ENCODE measurements around the gene SPAM1.

Gene SPAM1, protein sequence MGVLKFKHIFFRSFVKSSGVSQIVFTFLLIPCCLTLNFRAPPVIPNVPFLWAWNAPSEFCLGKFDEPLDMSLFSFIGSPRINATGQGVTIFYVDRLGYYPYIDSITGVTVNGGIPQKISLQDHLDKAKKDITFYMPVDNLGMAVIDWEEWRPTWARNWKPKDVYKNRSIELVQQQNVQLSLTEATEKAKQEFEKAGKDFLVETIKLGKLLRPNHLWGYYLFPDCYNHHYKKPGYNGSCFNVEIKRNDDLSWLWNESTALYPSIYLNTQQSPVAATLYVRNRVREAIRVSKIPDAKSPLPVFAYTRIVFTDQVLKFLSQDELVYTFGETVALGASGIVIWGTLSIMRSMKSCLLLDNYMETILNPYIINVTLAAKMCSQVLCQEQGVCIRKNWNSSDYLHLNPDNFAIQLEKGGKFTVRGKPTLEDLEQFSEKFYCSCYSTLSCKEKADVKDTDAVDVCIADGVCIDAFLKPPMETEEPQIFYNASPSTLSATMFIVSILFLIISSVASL

DNA sequence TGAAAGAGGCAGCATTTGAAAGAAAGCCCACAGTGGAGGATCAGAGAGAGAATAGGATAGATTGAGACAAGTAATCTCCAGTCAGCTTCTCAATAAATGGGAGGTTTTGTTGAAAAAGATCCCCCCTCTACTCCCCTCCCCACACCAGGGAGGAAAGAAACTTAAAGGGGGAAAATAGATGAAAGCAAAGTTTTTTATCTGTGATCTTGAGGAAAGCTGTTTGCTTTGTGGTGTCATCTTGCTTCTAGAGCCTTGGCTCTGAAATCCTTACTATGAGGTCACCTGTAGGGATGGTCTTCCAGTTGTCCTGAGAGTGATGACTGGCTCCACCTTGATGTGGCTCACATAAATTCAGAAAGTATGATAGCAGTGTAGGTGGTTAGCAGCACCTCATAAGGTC is at the start of gene SPAM1:
SPAM1 (plus strand) TSS at position 301 of the 400 bp plus-strand sequence. CDS start 28,330 bp downstream, outside the sequence.
- TF ChIP-seq, protein P1, sequence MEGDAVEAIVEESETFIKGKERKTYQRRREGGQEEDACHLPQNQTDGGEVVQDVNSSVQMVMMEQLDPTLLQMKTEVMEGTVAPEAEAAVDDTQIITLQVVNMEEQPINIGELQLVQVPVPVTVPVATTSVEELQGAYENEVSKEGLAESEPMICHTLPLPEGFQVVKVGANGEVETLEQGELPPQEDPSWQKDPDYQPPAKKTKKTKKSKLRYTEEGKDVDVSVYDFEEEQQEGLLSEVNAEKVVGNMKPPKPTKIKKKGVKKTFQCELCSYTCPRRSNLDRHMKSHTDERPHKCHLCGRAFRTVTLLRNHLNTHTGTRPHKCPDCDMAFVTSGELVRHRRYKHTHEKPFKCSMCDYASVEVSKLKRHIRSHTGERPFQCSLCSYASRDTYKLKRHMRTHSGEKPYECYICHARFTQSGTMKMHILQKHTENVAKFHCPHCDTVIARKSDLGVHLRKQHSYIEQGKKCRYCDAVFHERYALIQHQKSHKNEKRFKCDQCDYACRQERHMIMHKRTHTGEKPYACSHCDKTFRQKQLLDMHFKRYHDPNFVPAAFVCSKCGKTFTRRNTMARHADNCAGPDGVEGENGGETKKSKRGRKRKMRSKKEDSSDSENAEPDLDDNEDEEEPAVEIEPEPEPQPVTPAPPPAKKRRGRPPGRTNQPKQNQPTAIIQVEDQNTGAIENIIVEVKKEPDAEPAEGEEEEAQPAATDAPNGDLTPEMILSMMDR (IDR thresholded peaks at IDR 0.05) = no peak

DNA sequence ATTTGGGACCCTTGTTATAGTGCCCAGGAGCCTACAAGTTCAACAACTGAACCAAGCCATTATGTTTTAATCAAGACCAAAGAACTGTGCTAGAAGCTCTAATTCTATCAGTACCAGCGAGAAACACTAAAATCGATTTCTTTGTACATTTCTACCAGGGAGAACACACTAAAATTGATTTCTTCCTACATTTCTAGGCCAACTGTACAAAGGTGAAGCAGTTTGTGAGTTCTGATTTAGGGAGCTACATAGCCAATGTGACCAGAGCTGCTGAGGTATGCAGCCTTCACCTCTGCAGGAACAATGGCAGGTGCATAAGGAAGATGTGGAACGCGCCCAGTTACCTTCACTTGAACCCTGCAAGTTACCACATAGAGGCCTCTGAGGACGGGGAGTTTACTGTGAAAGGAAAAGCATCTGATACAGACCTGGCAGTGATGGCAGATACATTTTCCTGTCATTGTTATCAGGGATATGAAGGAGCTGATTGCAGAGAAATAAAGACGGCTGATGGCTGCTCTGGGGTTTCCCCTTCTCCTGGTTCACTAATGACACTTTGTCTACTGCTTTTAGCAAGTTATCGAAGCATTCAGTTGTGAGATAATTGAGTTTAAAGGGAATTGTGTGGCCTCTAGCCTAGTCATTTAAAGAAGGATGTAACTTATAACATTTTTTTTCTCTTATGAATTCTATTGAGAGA is 48.3 kb upstream of the SPAM1 start:
- TF ChIP-seq, protein P1 (IDR thresholded peaks at IDR 0.05) = no peak

DNA sequence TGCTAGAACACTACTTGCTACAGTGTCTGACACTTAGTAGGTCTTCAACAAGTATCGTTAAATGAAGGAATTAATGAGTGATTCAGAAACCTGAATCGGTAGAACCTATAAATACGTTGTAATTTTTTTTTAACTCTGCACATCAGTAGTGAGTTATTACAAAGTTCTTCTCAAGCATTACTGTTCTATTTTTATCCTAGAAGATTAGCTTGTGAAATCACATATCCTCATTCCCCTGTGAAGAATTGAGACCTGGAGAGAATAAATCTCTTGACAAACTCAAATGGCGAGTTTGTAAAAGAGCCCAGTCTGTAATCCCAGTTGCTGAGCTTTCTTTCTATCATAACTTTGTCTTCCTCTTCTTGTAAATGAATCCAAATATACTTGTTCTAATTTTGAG is 45.4 kb upstream of the SPAM1 start:
- TF ChIP-seq, protein P1 (IDR thresholded peaks at IDR 0.05) = no peak

DNA sequence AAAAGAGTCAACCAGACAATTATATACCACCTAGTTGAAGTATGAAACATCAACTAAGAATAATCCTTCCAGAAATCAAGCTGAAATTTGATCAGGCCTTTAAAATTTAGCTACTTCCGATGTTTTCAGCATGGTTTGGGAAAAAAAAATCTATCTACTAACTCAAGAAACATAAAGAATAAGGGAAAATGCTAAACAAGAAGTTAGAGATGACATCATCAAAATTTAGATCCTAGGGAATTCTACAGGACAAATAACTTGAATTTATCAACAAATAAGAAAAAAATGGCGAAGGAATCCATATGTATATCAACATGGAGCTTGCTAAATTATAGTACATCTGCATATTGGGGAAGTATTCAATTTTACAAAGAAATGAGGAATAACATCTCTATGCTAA is 43.7 kb upstream of the SPAM1 start:
- TF ChIP-seq, protein P1 (IDR thresholded peaks at IDR 0.05) = no peak

DNA sequence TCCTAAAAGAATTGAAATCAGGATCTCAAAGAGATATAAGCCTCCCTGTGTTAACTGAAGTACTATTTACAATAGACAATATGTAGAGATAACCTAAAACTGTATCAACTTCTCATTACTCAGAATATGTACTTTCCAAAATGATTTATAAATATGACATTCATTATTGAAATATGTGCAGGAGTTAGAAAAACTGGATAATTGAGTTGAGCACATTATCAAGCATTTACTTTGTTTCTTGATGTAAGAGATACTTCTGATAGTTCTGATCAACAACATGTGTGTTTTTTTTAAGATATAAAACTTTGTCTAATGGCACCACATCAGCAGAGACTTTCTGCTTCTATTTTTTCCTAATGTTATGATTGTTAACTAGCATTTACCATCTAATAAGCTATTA is 41.9 kb upstream of the SPAM1 start:
- TF ChIP-seq, protein P1 (IDR thresholded peaks at IDR 0.05) = no peak

DNA sequence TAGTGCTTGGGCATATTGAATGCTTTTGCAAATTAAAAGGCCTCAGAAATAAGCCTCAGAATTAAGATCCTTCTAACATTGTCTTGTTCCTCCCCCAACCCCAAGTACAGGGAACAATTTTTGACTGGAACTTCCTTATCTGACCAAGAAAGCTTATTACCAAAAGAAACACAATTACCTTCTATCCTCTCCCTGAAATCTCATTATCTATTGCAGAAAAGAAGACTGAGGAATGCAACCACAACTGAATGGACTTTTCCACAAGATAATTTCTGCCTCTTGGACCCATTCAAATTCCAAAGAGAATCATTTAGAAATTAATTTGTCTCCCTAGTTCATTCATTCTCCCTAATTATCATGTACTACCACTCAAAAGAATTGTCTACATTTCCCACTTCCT is 36.8 kb upstream of the SPAM1 start:
- TF ChIP-seq, protein P1 (IDR thresholded peaks at IDR 0.05) = no peak

DNA sequence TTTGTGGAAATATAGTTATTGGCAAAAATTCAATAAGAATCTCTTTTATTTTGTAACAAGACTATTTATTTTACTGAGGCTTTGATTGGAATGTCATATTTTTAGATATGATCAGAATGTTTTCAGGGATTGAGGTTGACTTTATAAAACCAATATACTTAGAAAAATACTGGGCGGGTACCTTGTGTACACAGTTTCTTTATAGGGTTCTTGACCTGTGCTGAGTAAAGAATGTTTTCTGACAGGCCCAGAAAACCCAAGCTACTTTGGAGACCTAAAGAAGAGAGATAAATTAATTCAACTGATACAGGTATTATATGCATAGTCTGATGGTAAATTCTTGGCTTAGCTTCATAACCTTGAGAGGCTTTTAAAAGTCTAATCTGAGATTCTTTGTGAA is 23.9 kb upstream of the SPAM1 start:
- TF ChIP-seq, protein P1 (IDR thresholded peaks at IDR 0.05) = no peak
